GM23248 (cell line): ENCODE results near the gene OPRM1. TPM values are rescaled to one million over a fixed set of nuclear protein-coding genes. Genes with fewer than 3 reads are reported as not detected.
"Not testable (repeated sequence)": the region's sequence is repeated elsewhere in the genome, so short reads cannot be mapped to it uniquely, and the experiment has no call there.

ENCODE experiments used
- DNase-seq: peaks from one replicate; pipeline ENCODE4 v3.0.0-alpha.2; 2015
- H2AFZ ChIP-seq: fragments of 200-600 bp; sonication (generic); 2 replicates; pipeline ENCODE4 v1.6.1; 2016; ENCODE audit warnings: antibody characterized with exemption
- H3F3A ChIP-seq: fragments of 200-600 bp; sonication (generic); 2 replicates; pipeline ENCODE4 v1.6.1; 2016; ENCODE audit warnings: mild to moderate bottlenecking, antibody characterized with exemption, mixed run types; ENCODE audit not compliant: insufficient read depth
- H3K27ac ChIP-seq: fragments of 200-600 bp; sonication (generic); 2 replicates; pipeline ENCODE4 v1.5.1; 2016; ENCODE audit warnings: mild to moderate bottlenecking
- H3K27me3 ChIP-seq: fragments of 200-600 bp; sonication (generic); replicated peaks from 2 replicates; pipeline ENCODE4 v1.6.1; 2016; ENCODE audit warnings: mild to moderate bottlenecking; ENCODE audit not compliant: insufficient read depth
- H3K36me3 ChIP-seq: fragments of 200-600 bp; sonication (generic); 2 replicates; pipeline ENCODE4 v1.6.1; 2016; ENCODE audit warnings: low read depth, mild to moderate bottlenecking
- H3K4me1 ChIP-seq: fragments of 200-600 bp; sonication (generic); 2 replicates; pipeline ENCODE4 v1.6.1; 2016; ENCODE audit warnings: mild to moderate bottlenecking; ENCODE audit not compliant: insufficient read depth
- H3K4me2 ChIP-seq: fragments of 200-600 bp; sonication (generic); one replicate; pipeline ENCODE4 v1.6.1; 2016; ENCODE audit warnings: mild to moderate bottlenecking; ENCODE audit not compliant: unreplicated experiment
- H3K4me3 ChIP-seq: fragments of 200-600 bp; sonication (generic); 2 replicates; pipeline ENCODE4 v1.5.1; 2016; ENCODE audit warnings: mild to moderate bottlenecking
- H3K79me2 ChIP-seq: fragments of 200-600 bp; sonication (generic); 2 replicates; pipeline ENCODE4 v1.6.1; 2016; ENCODE audit warnings: mild to moderate bottlenecking; ENCODE audit not compliant: insufficient read depth
- H3K9ac ChIP-seq: fragments of 200-600 bp; sonication (generic); 2 replicates; pipeline ENCODE4 v1.6.1; 2016; ENCODE audit warnings: mild to moderate bottlenecking
- H3K9me2 ChIP-seq: fragments of 200-600 bp; sonication (generic); 2 replicates; pipeline ENCODE4 v1.6.1; 2016; ENCODE audit warnings: mixed run types, mild to moderate bottlenecking, moderate library complexity; ENCODE audit not compliant: insufficient read depth
- H3K9me3 ChIP-seq: fragments of 200-600 bp; sonication (generic); one replicate; pipeline ENCODE4 v1.6.1; 2017; ENCODE audit warnings: low read depth
- H4K20me1 ChIP-seq: fragments of 200-600 bp; sonication (generic); 2 replicates; pipeline ENCODE4 v1.6.0; 2016; ENCODE audit not compliant: insufficient read depth
- EZH2 ChIP-seq: fragments of 200-600 bp; sonication (generic); IDR thresholded peaks from 2 replicates; pipeline ENCODE4 v1.6.1; 2018; ENCODE audit warnings: antibody characterized with exemption, mild to moderate bottlenecking; ENCODE audit not compliant: insufficient read depth, poor library complexity, severe bottlenecking
- EZH2phosphoT487 ChIP-seq: fragments of 200-600 bp; sonication (generic); IDR thresholded peaks from 2 replicates; pipeline ENCODE4 v1.6.1; 2018; ENCODE audit warnings: antibody characterized with exemption, moderate library complexity, mild to moderate bottlenecking, low read depth; ENCODE audit not compliant: insufficient read depth
- WGBS, 2 experiments: methylation state at CpG; one replicate each; pipeline ENCODE4 v1.1.6; 2015 to 2017; ENCODE audit warnings: low lambda C conversion rate in 2 of 2, low coverage in 1 of 2; ENCODE audit errors: missing lambda C conversion rate in 2 of 2; 5-methylcytosine and 5-hydroxymethylcytosine counted together
- in situ Hi-C: fragments of 300-500 bp; cut with MboI; formaldehyde crosslinking; loops from 2 replicates; pipeline ENCODE4 v1.15.0; 2020
- polyA plus RNA-seq: library from polyadenylated mRNA; unstranded; fragments of >200 nt; fragmentation: Nextera tagmentation; extraction: Ambion mirVana; gene quantifications from 2 replicates; pipeline ENCODE4 v1.2.1, GENCODE V29; 2016
- total RNA-seq: library from RNA; depleted of rRNA; stranded (reverse); fragments of >200 nt; shearing (Covaris generic); gene quantifications from 2 replicates; pipeline ENCODE4 v1.2.3, GENCODE V29; 2014

The OPRM1 gene
- total and polyA plus RNA-seq, 2 experiments from 2014 or later = not detected

DNA sequence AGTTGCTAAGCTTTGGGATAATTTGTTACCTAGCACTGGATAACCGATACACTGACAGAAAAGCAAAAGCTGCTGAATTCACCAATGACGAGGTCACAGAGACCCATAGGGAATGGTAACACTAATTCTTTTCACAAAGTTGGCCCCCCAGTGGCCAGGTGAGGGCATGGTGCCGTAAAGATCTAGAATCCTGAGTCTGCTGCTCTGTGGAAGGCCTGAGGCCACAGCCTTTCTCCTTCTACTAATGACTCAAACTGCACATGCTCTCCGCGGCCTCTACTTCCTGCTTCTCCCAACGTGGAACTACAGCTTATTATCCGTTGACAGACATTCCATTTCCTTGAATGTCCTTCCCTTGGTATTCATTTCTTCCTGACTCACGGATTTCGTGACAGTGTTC, 127.1 kb downstream of the OPRM1 start:
- H3K9me3 ChIP-seq = no peaks in the 10 kb centered on the region
- DNase-seq = no peak
- in situ Hi-C loops = loop anchor here (25.0 kb wide), 2 partner anchors 496 to 621 kb away; no protein-coding TSS in a partner anchor
- no peak overlapping the region for H3K4me2 ChIP-seq
- H3K4me3 ChIP-seq = no peak overlapping the region
- H3K27me3 ChIP-seq = no peaks in the 10 kb centered on the region
- H3K9ac ChIP-seq = no peak overlapping the region
- no peak overlapping the region for H2AFZ ChIP-seq
- peaks cover 8% of the 10 kb centered on the region; the same call in 1 of the 2 replicates for H3F3A ChIP-seq
- no peak overlapping the region for H3K27ac ChIP-seq
- peaks cover 3% of the 10 kb centered on the region; the same call in 1 of the 2 replicates for H3K4me1 ChIP-seq
- no peaks in the 10 kb centered on the region for H3K9me2 ChIP-seq
- no peaks in the 10 kb centered on the region for H3K36me3 ChIP-seq
- H3K79me2 ChIP-seq = no peaks in the 10 kb centered on the region
- no peak for TF ChIP-seq EZH2phosphoT487
- TF ChIP-seq EZH2 = no peak
- H4K20me1 ChIP-seq = no peaks in the 10 kb centered on the region
- 71 to 78% methylated on average over 9 of the region's 9 CpGs for WGBS, 2 experiments

GRCh38 chr6:154167126-154167525, 128.1 kb downstream of the OPRM1 start:
- Histone ChIP-seq H3K79me2 (no peaks in the 10 kb centered on the region), H3K4me3 (no peak overlapping the region), H4K20me1 (no peaks in the 10 kb centered on the region), H2AFZ (no peak overlapping the region), H3K4me1 (peaks cover 3% of the 10 kb centered on the region; the same call in 1 of the 2 replicates), H3K9ac (no peak overlapping the region), H3K9me3 (no peaks in the 10 kb centered on the region), H3F3A (peaks cover 8% of the 10 kb centered on the region; the same call in 1 of the 2 replicates), H3K27me3 (no peaks in the 10 kb centered on the region), H3K36me3 (no peaks in the 10 kb centered on the region), H3K9me2 (no peaks in the 10 kb centered on the region), H3K27ac (no peak overlapping the region), H3K4me2 (no peak overlapping the region)
- no peak for DNase-seq
- TF ChIP-seq EZH2 (no peak), EZH2phosphoT487 (no peak)
- in situ Hi-C loops = loop anchor here (25.0 kb wide), 2 partner anchors 495 to 620 kb away; no protein-coding TSS in a partner anchor
- 44% methylated on average over 2 of the region's 2 CpGs for WGBS, 2 experiments

DNA sequence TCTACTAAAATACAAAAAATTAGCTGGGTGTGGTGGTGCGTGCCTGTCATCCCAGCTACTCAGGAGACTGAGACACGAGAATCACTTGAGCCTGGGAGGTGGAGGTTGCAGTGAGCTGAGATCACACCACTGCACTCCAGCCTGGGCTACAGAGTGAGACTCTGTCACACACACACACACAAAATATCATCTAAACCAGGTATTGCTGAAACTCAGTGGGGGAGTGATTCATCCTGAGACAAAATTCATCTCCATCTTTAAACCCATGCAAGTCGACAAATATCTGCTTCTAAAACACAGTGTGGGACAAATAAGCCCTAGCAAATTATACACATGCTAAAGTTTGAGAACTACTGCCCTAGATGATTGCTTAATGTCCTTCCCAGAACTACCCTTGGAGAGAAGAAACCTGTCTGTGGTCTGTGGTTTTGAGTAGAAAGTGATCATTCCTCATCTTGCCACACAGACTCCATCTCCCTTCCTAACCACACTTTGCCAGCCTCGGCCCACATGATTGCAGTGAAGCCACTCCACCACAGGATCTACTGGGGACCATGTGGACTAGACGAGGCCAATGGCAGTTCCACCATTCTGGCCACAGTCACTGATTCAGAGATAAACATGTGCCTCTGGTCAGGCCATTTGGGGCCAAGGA, 130.3 kb downstream of the OPRM1 start:
- no peak for TF ChIP-seq EZH2
- no peak for TF ChIP-seq EZH2phosphoT487
- H3F3A ChIP-seq = peaks cover 8% of the 10 kb centered on the region; the same call in 1 of the 2 replicates
- no peak overlapping the region for H3K4me3 ChIP-seq
- H3K79me2 ChIP-seq = no peaks in the 10 kb centered on the region
- in situ Hi-C loops = loop anchor here (25.0 kb wide), 2 partner anchors 493 to 618 kb away; no protein-coding TSS in a partner anchor
- no peaks in the 10 kb centered on the region for H3K27me3 ChIP-seq
- DNase-seq = no peak
- 27 to 36% methylated on average over 5 of the region's 5 CpGs for WGBS, 2 experiments
- H2AFZ ChIP-seq = no peak overlapping the region
- no peak overlapping the region for H3K4me2 ChIP-seq
- no peaks in the 10 kb centered on the region for H3K36me3 ChIP-seq
- H4K20me1 ChIP-seq = no peaks in the 10 kb centered on the region
- no peaks in the 10 kb centered on the region for H3K9me3 ChIP-seq
- peaks cover 3% of the 10 kb centered on the region; the same call in 1 of the 2 replicates for H3K4me1 ChIP-seq
- H3K9ac ChIP-seq = no peak overlapping the region
- no peak overlapping the region for H3K27ac ChIP-seq
- H3K9me2 ChIP-seq = no peaks in the 10 kb centered on the region

- no peaks in the 10 kb centered on the region for H4K20me1 ChIP-seq
- no peak for DNase-seq
- H3K79me2 ChIP-seq = no peaks in the 10 kb centered on the region
- in situ Hi-C loops = loop anchor here (25.0 kb wide), 2 partner anchors 492 to 617 kb away; no protein-coding TSS in a partner anchor
- no peak overlapping the region for H3K27ac ChIP-seq
- H3F3A ChIP-seq = peaks cover 2% of the 10 kb centered on the region; the same call in 1 of the 2 replicates
- H3K9ac ChIP-seq = no peak overlapping the region
- no peaks in the 10 kb centered on the region for H3K27me3 ChIP-seq
- no peak overlapping the region for H3K4me3 ChIP-seq
- no peaks in the 10 kb centered on the region for H3K9me3 ChIP-seq
- no peaks in the 10 kb centered on the region for H3K36me3 ChIP-seq
- no peaks in the 10 kb centered on the region for H3K4me1 ChIP-seq
- H2AFZ ChIP-seq = no peak overlapping the region
- TF ChIP-seq EZH2phosphoT487 = no peak
- no peak for TF ChIP-seq EZH2
- WGBS, 2 experiments = 23 to 24% methylated on average over 2 of the region's 2 CpGs
- H3K9me2 ChIP-seq = no peaks in the 10 kb centered on the region
- H3K4me2 ChIP-seq = no peak overlapping the region
Measured at GRCh38 chr6:154170106-154170505, 131.1 kb downstream of the OPRM1 start.

DNA sequence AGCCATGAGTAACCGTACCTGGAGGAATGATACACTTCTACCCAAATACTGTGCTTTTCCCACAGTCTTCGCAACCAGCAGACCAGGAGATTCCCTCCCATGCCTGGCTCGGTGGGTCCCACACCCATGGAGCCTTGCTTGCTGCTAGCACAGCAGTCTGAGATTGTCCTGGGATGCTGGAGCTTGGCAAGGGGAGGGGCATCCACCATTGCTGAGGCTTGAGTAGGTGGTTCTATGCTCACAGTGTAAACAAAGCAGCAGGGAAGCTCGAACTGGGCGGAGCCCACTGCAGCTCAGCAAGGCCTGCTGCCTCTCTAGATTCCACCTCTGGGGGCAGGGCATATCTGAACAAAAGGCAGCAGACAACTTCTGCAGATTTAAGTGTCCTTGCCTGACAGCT, 133.4 kb downstream of the OPRM1 start:
- not testable (repeated sequence) for H3F3A ChIP-seq, H3K36me3 ChIP-seq, H3K4me2 ChIP-seq, H3K4me3 ChIP-seq, H3K9ac ChIP-seq, H3K9me3 ChIP-seq, H3K79me2 ChIP-seq, H3K4me1 ChIP-seq, H3K27ac ChIP-seq, DNase-seq, H2AFZ ChIP-seq, H3K9me2 ChIP-seq, H3K27me3 ChIP-seq, H4K20me1 ChIP-seq
- 33 to 44% methylated on average over 5 of the region's 5 CpGs for whole genome bisulfite sequencing, 2 experiments
- in situ Hi-C loops = loop anchor here (25.0 kb wide), 2 partner anchors 490 to 615 kb away; no protein-coding TSS in a partner anchor
